Chondrocyte (in vitro differentiated cells): ENCODE results near the gene C1QB. TPM values are rescaled to one million over a fixed set of nuclear protein-coding genes. Genes with fewer than 3 reads are reported as not detected.

Experiments used
- DNase-seq: peaks from one replicate; pipeline ENCODE4 v3.0.0; 2021; ENCODE audit warnings: mixed read lengths, low spot score
- H3K27ac Mint-ChIP-seq: one replicate; pipeline ENCODE4 v1.8.0; 2021; ENCODE audit warnings: mild to moderate bottlenecking, moderate library complexity, mixed read lengths; ENCODE audit not compliant: unreplicated experiment
- H3K27me3 Mint-ChIP-seq: 2 replicates; pipeline ENCODE4 v1.8.0; 2021; ENCODE audit warnings: low read depth, mixed read lengths
- H3K36me3 Mint-ChIP-seq: 2 replicates; pipeline ENCODE4 v1.8.0; 2021; ENCODE audit warnings: low read depth, mixed read lengths
- H3K4me1 Mint-ChIP-seq: 2 replicates; pipeline ENCODE4 v1.8.0; 2021; ENCODE audit warnings: low read depth, mild to moderate bottlenecking, mixed read lengths
- H3K4me3 Mint-ChIP-seq: one replicate; pipeline ENCODE4 v1.8.0; 2021; ENCODE audit warnings: mild to moderate bottlenecking, moderate library complexity, mixed read lengths; ENCODE audit not compliant: unreplicated experiment
- H3K9me3 Mint-ChIP-seq: 2 replicates; pipeline ENCODE4 v1.8.0; 2021; ENCODE audit warnings: low read depth, mixed read lengths
- total RNA-seq: library from RNA; stranded (reverse); gene quantifications from 3 replicates; pipeline ENCODE4 v1.2.1, GENCODE V29; 2021
- TF ChIP-seq, protein P1 (sequence below): fragments of 200-600 bp; sonication (generic); IDR thresholded peaks from 2 replicates; pipeline ENCODE4 v1.5.0; 2021; ENCODE audit warnings: antibody characterized with exemption, mild to moderate bottlenecking, moderate library complexity

C1QB gene
- total RNA-seq, 1 donor from 2014 or later: not detected

DNA sequence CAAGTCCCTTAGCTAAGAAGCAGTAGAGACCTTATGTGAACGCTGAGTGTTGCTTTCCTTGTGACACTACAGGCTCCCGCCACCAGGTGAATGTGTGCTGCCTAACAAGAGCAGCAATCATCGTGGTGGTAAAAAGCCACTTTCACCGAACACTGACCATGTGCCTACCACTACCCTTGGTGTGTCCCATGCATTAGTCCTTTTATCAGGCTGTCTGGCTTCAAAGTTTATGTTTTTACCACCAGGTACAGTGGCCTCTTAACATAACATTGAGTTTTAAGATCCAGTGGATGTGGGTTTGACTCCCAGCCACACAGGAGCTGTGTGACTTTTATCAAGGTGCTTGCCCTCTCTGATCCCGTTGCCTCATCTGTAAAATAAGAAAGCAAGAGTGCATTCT is 1.7 kb downstream of the C1QB start:
- H3K4me1 Mint-ChIP-seq: no peaks in the 10 kb centered on the region
- peaks cover 2% of the 10 kb centered on the region for H3K36me3 Mint-ChIP-seq
- peaks cover 57% of the 10 kb centered on the region for H3K27me3 Mint-ChIP-seq
- no peak overlapping the region for H3K27ac Mint-ChIP-seq
- TF ChIP-seq, protein P1, sequence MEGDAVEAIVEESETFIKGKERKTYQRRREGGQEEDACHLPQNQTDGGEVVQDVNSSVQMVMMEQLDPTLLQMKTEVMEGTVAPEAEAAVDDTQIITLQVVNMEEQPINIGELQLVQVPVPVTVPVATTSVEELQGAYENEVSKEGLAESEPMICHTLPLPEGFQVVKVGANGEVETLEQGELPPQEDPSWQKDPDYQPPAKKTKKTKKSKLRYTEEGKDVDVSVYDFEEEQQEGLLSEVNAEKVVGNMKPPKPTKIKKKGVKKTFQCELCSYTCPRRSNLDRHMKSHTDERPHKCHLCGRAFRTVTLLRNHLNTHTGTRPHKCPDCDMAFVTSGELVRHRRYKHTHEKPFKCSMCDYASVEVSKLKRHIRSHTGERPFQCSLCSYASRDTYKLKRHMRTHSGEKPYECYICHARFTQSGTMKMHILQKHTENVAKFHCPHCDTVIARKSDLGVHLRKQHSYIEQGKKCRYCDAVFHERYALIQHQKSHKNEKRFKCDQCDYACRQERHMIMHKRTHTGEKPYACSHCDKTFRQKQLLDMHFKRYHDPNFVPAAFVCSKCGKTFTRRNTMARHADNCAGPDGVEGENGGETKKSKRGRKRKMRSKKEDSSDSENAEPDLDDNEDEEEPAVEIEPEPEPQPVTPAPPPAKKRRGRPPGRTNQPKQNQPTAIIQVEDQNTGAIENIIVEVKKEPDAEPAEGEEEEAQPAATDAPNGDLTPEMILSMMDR: peak; percentile 35
- no peaks in the 10 kb centered on the region for H3K9me3 Mint-ChIP-seq
- DNase-seq: no peak
- H3K4me3 Mint-ChIP-seq: no peak overlapping the region

DNA sequence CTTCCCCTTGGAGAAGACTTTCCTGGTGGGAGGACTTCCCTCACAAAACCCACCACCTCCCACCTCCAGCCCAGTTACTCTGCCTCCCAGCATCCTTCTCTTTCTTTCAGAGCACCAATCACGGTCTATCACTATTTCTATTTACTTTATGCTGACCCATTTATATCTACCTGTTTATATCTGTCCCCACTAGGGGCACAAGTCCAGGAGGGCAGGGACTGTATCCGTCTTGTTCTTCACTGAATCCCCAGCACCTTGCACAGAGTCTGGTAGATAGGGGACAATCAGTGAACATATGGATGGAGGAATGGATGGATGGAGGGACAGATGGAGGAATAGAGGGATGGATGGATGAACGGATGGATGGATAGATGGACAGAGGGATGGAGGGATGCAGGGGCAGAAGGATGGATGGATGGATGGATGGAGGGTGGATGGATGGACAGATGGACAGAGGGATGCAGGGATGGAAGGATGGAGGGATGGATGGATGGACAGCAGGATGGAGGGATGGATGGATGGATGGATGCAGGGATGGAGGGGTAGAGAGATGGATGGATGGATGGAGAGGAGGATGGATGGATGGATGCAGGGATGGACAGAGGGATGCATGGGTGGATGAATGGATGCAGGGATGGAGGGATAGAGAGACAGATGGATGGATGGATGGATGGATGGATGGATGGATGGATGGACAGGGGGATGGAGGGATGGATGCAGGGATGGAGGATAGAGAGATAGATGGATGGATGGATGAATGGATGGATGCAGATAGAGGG is 5.5 kb downstream of the C1QB start:
- Mint-ChIP-seq H3K4me1 (no peaks in the 10 kb centered on the region), H3K36me3 (peaks cover 2% of the 10 kb centered on the region), H3K27me3 (peaks cover 71% of the 10 kb centered on the region), H3K4me3 (no peak overlapping the region), H3K27ac (no peak overlapping the region), H3K9me3 (no peaks in the 10 kb centered on the region)
- no peak for DNase-seq
- TF ChIP-seq, protein P1: peak; percentile 28

DNA sequence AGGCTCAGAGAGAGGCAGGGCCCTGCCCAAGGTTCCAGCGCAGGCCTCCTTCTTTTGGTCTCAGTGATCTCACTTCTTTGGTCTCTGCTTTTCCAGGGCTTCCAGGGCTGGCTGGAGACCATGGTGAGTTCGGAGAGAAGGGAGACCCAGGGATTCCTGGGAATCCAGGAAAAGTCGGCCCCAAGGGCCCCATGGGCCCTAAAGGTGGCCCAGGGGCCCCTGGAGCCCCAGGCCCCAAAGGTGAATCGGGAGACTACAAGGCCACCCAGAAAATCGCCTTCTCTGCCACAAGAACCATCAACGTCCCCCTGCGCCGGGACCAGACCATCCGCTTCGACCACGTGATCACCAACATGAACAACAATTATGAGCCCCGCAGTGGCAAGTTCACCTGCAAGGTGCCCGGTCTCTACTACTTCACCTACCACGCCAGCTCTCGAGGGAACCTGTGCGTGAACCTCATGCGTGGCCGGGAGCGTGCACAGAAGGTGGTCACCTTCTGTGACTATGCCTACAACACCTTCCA is 7.7 kb downstream of the C1QB start:
- peaks cover 63% of the 10 kb centered on the region for H3K27me3 Mint-ChIP-seq
- H3K27ac Mint-ChIP-seq: no peak overlapping the region
- H3K36me3 Mint-ChIP-seq: peaks cover 2% of the 10 kb centered on the region
- H3K4me3 Mint-ChIP-seq: no peak overlapping the region
- DNase-seq: no peak
- TF ChIP-seq, protein P1: no peak
- no peaks in the 10 kb centered on the region for H3K4me1 Mint-ChIP-seq
- H3K9me3 Mint-ChIP-seq: no peaks in the 10 kb centered on the region

DNA sequence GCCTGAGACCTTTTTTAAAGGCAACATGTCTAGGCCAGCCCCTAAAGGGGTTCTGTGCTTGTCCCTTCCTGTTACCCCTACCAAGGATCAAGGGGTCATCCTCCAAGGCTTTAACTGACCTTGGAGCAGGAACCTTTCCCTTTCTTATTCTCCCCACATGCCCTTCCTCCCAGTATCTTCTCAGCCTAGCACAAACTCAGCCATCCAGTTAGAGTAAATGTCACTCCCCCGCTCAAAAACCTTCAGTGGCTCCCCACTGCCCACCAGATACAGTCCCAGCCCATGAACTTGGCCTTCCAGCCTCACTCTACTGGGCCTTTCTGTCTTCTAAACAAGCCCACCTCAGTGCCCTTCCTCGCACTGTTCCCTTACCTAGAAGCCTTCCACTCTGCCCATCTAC is 8.8 kb downstream of the C1QB start:
- Mint-ChIP-seq H3K4me3 (no peak overlapping the region), H3K27me3 (peaks cover 53% of the 10 kb centered on the region), H3K4me1 (no peaks in the 10 kb centered on the region), H3K27ac (no peak overlapping the region), H3K9me3 (no peaks in the 10 kb centered on the region), H3K36me3 (peaks cover 2% of the 10 kb centered on the region)
- TF ChIP-seq, protein P1: no peak
- DNase-seq: no peak

DNA sequence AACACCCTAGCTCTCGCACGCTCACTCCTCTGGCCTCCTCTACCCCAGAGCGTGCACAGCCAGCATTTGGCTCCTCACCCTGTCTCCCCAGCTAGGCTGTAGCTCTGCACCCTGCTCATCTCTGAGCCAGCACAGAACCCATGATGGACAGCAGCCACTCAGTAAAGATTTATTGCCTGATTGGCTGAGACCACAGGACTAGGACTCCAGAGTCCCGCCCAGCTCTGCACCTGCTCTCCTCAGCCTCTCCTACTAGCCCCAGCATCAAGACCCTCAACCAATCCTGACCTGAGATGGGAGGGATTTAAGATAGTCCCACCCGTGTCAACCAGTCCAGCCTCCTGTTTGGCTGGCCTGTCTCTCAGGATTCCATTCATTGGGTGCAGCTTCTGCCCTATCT is 9.3 kb downstream of the C1QB start:
- TF ChIP-seq, protein P1: no peak
- Mint-ChIP-seq H3K27ac (no peak overlapping the region), H3K27me3 (peaks cover 50% of the 10 kb centered on the region), H3K4me1 (no peaks in the 10 kb centered on the region), H3K36me3 (peaks cover 2% of the 10 kb centered on the region), H3K9me3 (no peaks in the 10 kb centered on the region), H3K4me3 (no peak overlapping the region)
- DNase-seq: no peak
